K562 (cell line): Measurements from ENCODE around the gene SDHAF1. TPM values are rescaled to one million over a fixed set of nuclear protein-coding genes. Genes with fewer than 3 reads are reported as not detected.

Experiments used
- ARID2 ChIP-seq: fragments of 450-650 bp; IDR thresholded peaks from 2 replicates; pipeline ENCODE4 v1.6.1; 2017; ENCODE audit warnings: antibody characterized with exemption, mild to moderate bottlenecking
- ATF3 ChIP-seq, 2 experiments: fragments of 450-650 bp in 1 of 2; sonication (generic) in 1 of 2; formaldehyde crosslinking in 1 of 2; IDR thresholded peaks in 1 of 2; conservative IDR thresholded peaks in 1 of 2; 2 replicates each; pipeline versions ENCODE4 v1.6.1 to v1.8.1; 2016 to 2023; ENCODE audit warnings: mild to moderate bottlenecking in 2 of 2, moderate library complexity in 2 of 2, inconsistent platforms in 1 of 2, missing genetic modification reagents in 1 of 2
- BHLHE40 ChIP-seq: IDR thresholded peaks from 2 replicates; pipeline ENCODE4 v1.6.1; 2011; ENCODE audit warnings: low read length, improper control_type of control experiment
- BRF1 ChIP-seq: IDR thresholded peaks from 3 replicates; pipeline ENCODE4 v1.6.1; 2011; ENCODE audit warnings: borderline replicate concordance, mild to moderate bottlenecking; ENCODE audit not compliant: insufficient read length; ENCODE audit errors: extremely low read depth
- CHD1 ChIP-seq: fragments of 200-600 bp; sonication (generic); IDR thresholded peaks from one replicate; pipeline ENCODE4 v1.6.1; 2012; ENCODE audit warnings: mild to moderate bottlenecking, moderate library complexity, low read length, inconsistent platforms
- DPF2 ChIP-seq: fragments of 450-650 bp; IDR thresholded peaks from 2 replicates; pipeline ENCODE4 v1.6.1; 2016
- FOS ChIP-seq: IDR thresholded peaks from 3 replicates; pipeline ENCODE4 v1.6.1; 2011; ENCODE audit not compliant: insufficient read length; ENCODE audit errors: extremely low read depth
- GTF2E2 ChIP-seq: fragments of 200-800 bp; sonication (Bioruptor generic); IDR thresholded peaks from 2 replicates; pipeline ENCODE4 v1.6.1; 2016; ENCODE audit warnings: missing genetic modification characterization, missing compliant biosample characterization
- HMGN3 ChIP-seq: IDR thresholded peaks from 2 replicates; pipeline ENCODE4 v1.6.1; 2011; ENCODE audit warnings: borderline replicate concordance, low read depth, mild to moderate bottlenecking, mixed read lengths, low read length; ENCODE audit not compliant: insufficient read length; ENCODE audit errors: extremely low read depth
- MAFG ChIP-seq: fragments of 450-650 bp; conservative IDR thresholded peaks from 2 replicates; pipeline ENCODE4 v1.6.1; 2016; ENCODE audit warnings: missing genetic modification characterization, missing compliant biosample characterization
- PCBP2 ChIP-seq: fragments of 200-400 bp; formaldehyde crosslinking; IDR thresholded peaks from 2 replicates; pipeline ENCODE4 v1.6.1; 2018; ENCODE audit warnings: low read length, low read depth, mild to moderate bottlenecking, moderate library complexity; ENCODE audit not compliant: poor library complexity, severe bottlenecking
- PHF21A ChIP-seq: fragments of 450-650 bp; IDR thresholded peaks from 2 replicates; pipeline ENCODE4 v1.6.1; 2017; ENCODE audit warnings: low read depth, borderline replicate concordance
- POLR2G ChIP-seq: fragments of 200-400 bp; formaldehyde crosslinking; IDR thresholded peaks from 2 replicates; pipeline ENCODE4 v1.6.1; 2017; ENCODE audit warnings: low read depth, mild to moderate bottlenecking, antibody characterized with exemption, low read length, moderate library complexity
- STAT5A ChIP-seq: IDR thresholded peaks from 2 replicates; pipeline ENCODE4 v1.6.1; 2012; ENCODE audit warnings: low read length, inconsistent platforms, borderline replicate concordance
- THAP12 ChIP-seq: fragments of 250-450 bp; sonication (Bioruptor Pico); IDR thresholded peaks from 2 replicates; pipeline ENCODE4 v1.9.0; 2021; ENCODE audit warnings: mild to moderate bottlenecking, inconsistent platforms
- ZBTB12 ChIP-seq: fragments of 250-450 bp; sonication (Bioruptor Pico); IDR thresholded peaks from 2 replicates; pipeline ENCODE4 v1.4.0; 2020
- ZNF224 ChIP-seq: sonication (generic); formaldehyde crosslinking; IDR thresholded peaks from 2 replicates; pipeline ENCODE4 v1.8.0; 2022; ENCODE audit warnings: mild to moderate bottlenecking, missing genetic modification reagents
- ZNF398 ChIP-seq: fragments of 250-450 bp; sonication (Bioruptor Pico); IDR thresholded peaks from 2 replicates; pipeline ENCODE4 v1.8.0; 2021; ENCODE audit warnings: moderate library complexity, mild to moderate bottlenecking, inconsistent platforms
- ZZZ3 ChIP-seq: fragments of 450-650 bp; IDR thresholded peaks from 2 replicates; pipeline ENCODE4 v1.6.1; 2016; ENCODE audit warnings: antibody characterized with exemption, mild to moderate bottlenecking, moderate library complexity
- polyA plus RNA-seq, 8 experiments: library from polyadenylated mRNA; depleted of rRNA in 4 of 8; stranded (reverse) in 5 of 8; unstranded in 3 of 8; fragments of >200 nt; fragmentation: Nextera tagmentation in 2 of 8; fragmentation: Illumina TruSeq in 1 of 8; extraction: Ambion mirVana in 2 of 8; extraction: Trizol in 1 of 8; gene quantifications; 2 replicates each; pipeline versions ENCODE4 v1.2.1 to v1.2.3, GENCODE V29; 2011 to 2014; ENCODE audit warnings: inconsistent platforms in 1 of 8, missing spikeins in 1 of 8
- total RNA-seq, 7 experiments: library from RNA; depleted of rRNA in 6 of 7; stranded (reverse); fragments of >200 nt in 6 of 7; fragmentation: Illumina TruSeq in 2 of 7; extraction: Trizol in 2 of 7; gene quantifications; 2 replicates each; pipeline versions ENCODE4 v1.2.1 to v1.2.3, GENCODE V29; 2011 to 2021; ENCODE audit warnings: low replicate concordance in 1 of 7

SDHAF1 gene
- total and polyA plus RNA-seq, 9 of the 15 experiments (the other 6 are each of a cell fraction or from before 2014, with no cell fraction given), result 0.42 to 55.7 (median 18.8) TPM

- TF ChIP-seq ZBTB12 (CRISPR knock-in tag) (no peak), BRF1 (no peak), BHLHE40 (no peak), ZNF224 (CRISPR knock-in tag) (no peak), PHF21A (no peak), POLR2G (peak; percentile 93), MAFG (tag) (no peak), STAT5A (no peak), GTF2E2 (no peak), HMGN3 (peak; percentile 78), DPF2 (no peak; the same call in 1 of the 2 replicates), PCBP2 (no peak), ZNF398 (CRISPR knock-in tag) (no peak), FOS (peak; percentile 94), ARID2 (no peak), THAP12 (peak; percentile 61; the same call in 1 of the 2 replicates), CHD1 (no peak), ZZZ3 (no peak), ATF3 (IDR thresholded peaks at IDR 0.05) (no peak), ATF3 (CRISPR knock-in tag; conservative IDR thresholded peaks at IDR 0.05) (no peak)
Observed at GRCh38 chr19:36014012-36014924, 19.3 kb downstream of the SDHAF1 start, which contains the start of gene ALKBH6 (continued).
